ENCODE measurements around the gene HEXA.

Gene HEXA

DNA sequence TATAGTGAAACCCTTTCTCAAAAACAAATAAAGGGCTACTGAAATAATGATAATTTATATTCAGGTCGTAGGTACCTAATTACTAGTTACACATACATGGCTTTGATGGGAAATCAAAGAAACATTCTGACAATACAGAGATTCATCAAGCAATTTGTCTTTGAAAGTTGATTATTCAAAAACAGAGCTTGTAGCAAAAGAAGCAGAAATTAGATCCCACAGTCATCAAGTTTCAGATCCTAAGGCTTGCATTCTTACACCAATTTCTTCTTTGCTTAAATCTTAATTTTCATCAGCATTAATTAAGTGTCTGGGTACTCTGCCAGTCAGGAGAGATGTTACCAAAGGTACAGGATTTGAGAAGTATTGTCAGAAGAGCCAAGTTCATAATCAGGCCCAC is 1.5 kb upstream of the HEXA start:
- Histone ChIP-seq H3K4me1 (ENCODE audit: control insufficient read depth, insufficient read depth, low read length) (no peaks in the 10 kb centered on the region), H3K9me3 (ENCODE audit: control insufficient read depth, insufficient read depth, low read length) (no peaks in the 10 kb centered on the region), H3K27ac (ENCODE audit: low read length) (no peak overlapping the region), H3K27me3 (ENCODE audit: control insufficient read depth, insufficient read depth, low read length) (no peaks in the 10 kb centered on the region), H3K36me3 (ENCODE audit: control insufficient read depth, insufficient read depth, low read length) (no peaks in the 10 kb centered on the region), H3K4me3 (ENCODE audit: low read length) (no peak overlapping the region)
- no peak for DNase-seq (ENCODE audit: low read depth, low spot score)
- no CpG with 5 or more reads among the region's 1 CpG for WGBS (ENCODE audit: insufficient coverage, insufficient read length)

GRCh38 chr15:72375501-72375845 is 341 bp downstream of the HEXA start:
- H3K27ac ChIP-seq (ENCODE audit: low read length), result no peak overlapping the region
- no peaks in the 10 kb centered on the region for H3K4me1 ChIP-seq (ENCODE audit: control insufficient read depth, insufficient read depth, low read length)

GRCh38 chr15:72372361-72372760 is 3.5 kb downstream of the HEXA start:
- Histone ChIP-seq H3K4me1 (ENCODE audit: control insufficient read depth, insufficient read depth, low read length) (no peaks in the 10 kb centered on the region), H3K4me3 (ENCODE audit: low read length) (no peak overlapping the region), H3K36me3 (ENCODE audit: control insufficient read depth, insufficient read depth, low read length) (no peaks in the 10 kb centered on the region), H3K27ac (ENCODE audit: low read length) (no peak overlapping the region), H3K27me3 (ENCODE audit: control insufficient read depth, insufficient read depth, low read length) (no peaks in the 10 kb centered on the region), H3K9me3 (ENCODE audit: control insufficient read depth, insufficient read depth, low read length) (no peaks in the 10 kb centered on the region)
- no peak for DNase-seq (ENCODE audit: low read depth, low spot score)

More at GRCh38 chr15:72375501-72375845, 341 bp downstream of the HEXA start:
- no peaks in the 10 kb centered on the region for H3K27me3 ChIP-seq (ENCODE audit: control insufficient read depth, insufficient read depth, low read length)
- no peaks in the 10 kb centered on the region for H3K9me3 ChIP-seq (ENCODE audit: control insufficient read depth, insufficient read depth, low read length)
- no CpG with 5 or more reads among the region's 17 CpGs for WGBS (ENCODE audit: insufficient coverage, insufficient read length)
- H3K36me3 ChIP-seq (ENCODE audit: control insufficient read depth, insufficient read depth, low read length), result no peaks in the 10 kb centered on the region
- no peak for DNase-seq (ENCODE audit: low read depth, low spot score)
- H3K4me3 ChIP-seq (ENCODE audit: low read length), result peak overlapping the region; percentile 75

- Histone ChIP-seq H3K9me3 (ENCODE audit: control insufficient read depth, insufficient read depth, low read length) (no peaks in the 10 kb centered on the region), H3K27me3 (ENCODE audit: control insufficient read depth, insufficient read depth, low read length) (no peaks in the 10 kb centered on the region), H3K4me1 (ENCODE audit: control insufficient read depth, insufficient read depth, low read length) (no peaks in the 10 kb centered on the region), H3K27ac (ENCODE audit: low read length) (no peak overlapping the region), H3K4me3 (ENCODE audit: low read length) (no peak overlapping the region), H3K36me3 (ENCODE audit: control insufficient read depth, insufficient read depth, low read length) (no peaks in the 10 kb centered on the region)
- WGBS (ENCODE audit: insufficient coverage, insufficient read length), result no CpG with 5 or more reads among the region's 1 CpG
- no peak for DNase-seq (ENCODE audit: low read depth, low spot score)
Observed at GRCh38 chr15:72369964-72370363, 5.8 kb downstream of the HEXA start.

DNA sequence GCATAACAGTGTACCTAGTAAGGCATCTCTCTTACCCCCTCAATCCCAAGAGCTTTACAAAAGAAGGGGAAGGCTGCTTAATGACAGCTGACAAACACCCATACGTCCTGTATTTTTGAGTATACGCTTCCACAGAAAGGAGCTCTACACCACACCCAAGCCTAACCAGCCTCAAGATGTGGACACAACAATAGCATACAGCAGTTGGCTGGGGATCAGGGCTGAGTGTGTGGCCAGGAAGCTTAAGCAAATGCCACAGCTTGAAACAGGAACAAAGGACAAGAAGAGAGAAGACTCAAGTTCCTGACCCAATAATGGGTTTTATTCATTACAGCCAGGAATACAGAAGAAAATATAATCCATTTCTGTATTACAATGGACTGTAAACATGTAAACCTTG is 6.9 kb downstream of the HEXA start:
- no peak for DNase-seq (ENCODE audit: low read depth, low spot score)

GRCh38 chr15:72368325-72368724 is 7.5 kb downstream of the HEXA start:
- Histone ChIP-seq H3K27me3 (ENCODE audit: control insufficient read depth, insufficient read depth, low read length) (no peaks in the 10 kb centered on the region), H3K9me3 (ENCODE audit: control insufficient read depth, insufficient read depth, low read length) (no peaks in the 10 kb centered on the region), H3K27ac (ENCODE audit: low read length) (no peak overlapping the region), H3K36me3 (ENCODE audit: control insufficient read depth, insufficient read depth, low read length) (no peaks in the 10 kb centered on the region), H3K4me1 (ENCODE audit: control insufficient read depth, insufficient read depth, low read length) (no peaks in the 10 kb centered on the region), H3K4me3 (ENCODE audit: low read length) (no peak overlapping the region)
- no CpG with 5 or more reads among the region's 2 CpGs for WGBS (ENCODE audit: insufficient coverage, insufficient read length)
- DNase-seq (ENCODE audit: low read depth, low spot score), result no peak

More for the DNA sequence above, 6.9 kb downstream of the HEXA start:
- H3K27me3 ChIP-seq (ENCODE audit: control insufficient read depth, insufficient read depth, low read length), result no peaks in the 10 kb centered on the region
- no peak overlapping the region for H3K4me3 ChIP-seq (ENCODE audit: low read length)
- no peaks in the 10 kb centered on the region for H3K4me1 ChIP-seq (ENCODE audit: control insufficient read depth, insufficient read depth, low read length)
- H3K9me3 ChIP-seq (ENCODE audit: control insufficient read depth, insufficient read depth, low read length), result no peaks in the 10 kb centered on the region
- WGBS (ENCODE audit: insufficient coverage, insufficient read length), result no CpG with 5 or more reads among the region's 2 CpGs
- H3K27ac ChIP-seq (ENCODE audit: low read length), result no peak overlapping the region
- no peaks in the 10 kb centered on the region for H3K36me3 ChIP-seq (ENCODE audit: control insufficient read depth, insufficient read depth, low read length)

- no peak overlapping the region for H3K4me3 ChIP-seq (ENCODE audit: low read length)
- no peaks in the 10 kb centered on the region for H3K9me3 ChIP-seq (ENCODE audit: control insufficient read depth, insufficient read depth, low read length)
- H3K4me1 ChIP-seq (ENCODE audit: control insufficient read depth, insufficient read depth, low read length), result no peaks in the 10 kb centered on the region
- WGBS (ENCODE audit: insufficient coverage, insufficient read length), result no CpG with 5 or more reads among the region's 1 CpG
- H3K36me3 ChIP-seq (ENCODE audit: control insufficient read depth, insufficient read depth, low read length), result no peaks in the 10 kb centered on the region
- no peak for DNase-seq (ENCODE audit: low read depth, low spot score)
- no peaks in the 10 kb centered on the region for H3K27me3 ChIP-seq (ENCODE audit: control insufficient read depth, insufficient read depth, low read length)
- H3K27ac ChIP-seq (ENCODE audit: low read length), result no peak overlapping the region
Observed at GRCh38 chr15:72365844-72366243, 10.0 kb downstream of the HEXA start.

- no peaks in the 10 kb centered on the region for H3K36me3 ChIP-seq (ENCODE audit: control insufficient read depth, insufficient read depth, low read length)
- no CpG with 5 or more reads among the region's 1 CpG for WGBS (ENCODE audit: insufficient coverage, insufficient read length)
- no peaks in the 10 kb centered on the region for H3K4me1 ChIP-seq (ENCODE audit: control insufficient read depth, insufficient read depth, low read length)
- H3K27ac ChIP-seq (ENCODE audit: low read length), result no peak overlapping the region
- H3K27me3 ChIP-seq (ENCODE audit: control insufficient read depth, insufficient read depth, low read length), result no peaks in the 10 kb centered on the region
- no peak for DNase-seq (ENCODE audit: low read depth, low spot score)
- no peaks in the 10 kb centered on the region for H3K9me3 ChIP-seq (ENCODE audit: control insufficient read depth, insufficient read depth, low read length)
- no peak overlapping the region for H3K4me3 ChIP-seq (ENCODE audit: low read length)
Observed at GRCh38 chr15:72361176-72361575, 14.6 kb downstream of the HEXA start.

DNA sequence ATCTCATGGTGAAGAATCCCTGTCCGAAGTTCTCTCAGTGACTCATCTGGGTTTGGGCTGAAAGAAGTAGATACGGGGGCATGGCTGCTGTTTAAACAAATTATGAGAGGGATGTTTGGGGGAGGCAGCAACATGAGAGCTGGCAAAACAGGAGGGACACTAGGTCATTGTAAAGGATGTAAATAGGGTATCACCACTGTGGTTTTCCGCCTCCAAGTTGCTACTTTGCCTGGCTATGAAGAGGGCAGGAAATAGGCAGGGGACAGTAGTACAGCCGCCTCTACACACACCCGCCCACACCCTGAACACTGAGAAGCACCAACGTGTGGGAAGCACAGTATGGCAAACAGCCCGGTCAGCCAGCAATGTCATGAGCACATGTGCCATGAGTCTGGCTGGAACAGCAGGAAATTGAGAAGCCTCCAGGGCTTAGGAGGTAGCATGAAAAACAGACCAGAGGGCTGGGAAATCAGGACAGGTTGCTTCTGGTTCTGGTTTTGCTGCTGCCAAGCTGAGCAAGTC is 17.1 kb downstream of the HEXA start:
- peaks cover 4% of the 10 kb centered on the region; the same call in 1 of the 2 replicates for H3K36me3 ChIP-seq (ENCODE audit: control insufficient read depth, insufficient read depth, low read length)
- no peak overlapping the region for H3K27ac ChIP-seq (ENCODE audit: low read length)

DNA sequence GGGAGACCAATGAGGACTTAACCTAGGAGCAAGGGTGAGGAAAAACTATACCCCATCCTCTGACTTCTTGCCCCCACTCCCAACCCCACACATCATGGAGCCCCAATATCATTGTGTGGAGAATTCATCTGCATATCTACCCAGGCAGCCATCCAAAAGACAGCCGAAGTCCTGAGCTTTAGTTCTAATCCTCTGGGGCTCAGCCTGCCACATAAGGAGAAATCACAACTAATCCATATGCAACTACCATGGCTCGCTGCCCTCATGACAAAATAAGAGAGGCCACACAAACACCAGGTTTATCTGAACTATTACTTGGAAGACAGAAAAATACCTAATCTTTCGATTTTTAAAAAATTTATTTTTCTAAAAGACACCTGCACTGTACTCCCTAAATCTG is 17.7 kb downstream of the HEXA start:
- H3K4me3 ChIP-seq (ENCODE audit: low read length), result no peak overlapping the region
- H3K27me3 ChIP-seq (ENCODE audit: control insufficient read depth, insufficient read depth, low read length), result no peaks in the 10 kb centered on the region
- no peaks in the 10 kb centered on the region for H3K4me1 ChIP-seq (ENCODE audit: control insufficient read depth, insufficient read depth, low read length)
- no peaks in the 10 kb centered on the region for H3K9me3 ChIP-seq (ENCODE audit: control insufficient read depth, insufficient read depth, low read length)
- H3K36me3 ChIP-seq (ENCODE audit: control insufficient read depth, insufficient read depth, low read length), result peaks cover 4% of the 10 kb centered on the region; the same call in 1 of the 2 replicates
- no peak overlapping the region for H3K27ac ChIP-seq (ENCODE audit: low read length)
- WGBS (ENCODE audit: insufficient coverage, insufficient read length), result no CpG with 5 or more reads among the region's 3 CpGs
- DNase-seq (ENCODE audit: low read depth, low spot score), result no peak

More for the DNA sequence above, 17.1 kb downstream of the HEXA start:
- no peak overlapping the region for H3K4me3 ChIP-seq (ENCODE audit: low read length)
- no peaks in the 10 kb centered on the region for H3K27me3 ChIP-seq (ENCODE audit: control insufficient read depth, insufficient read depth, low read length)
- no peaks in the 10 kb centered on the region for H3K9me3 ChIP-seq (ENCODE audit: control insufficient read depth, insufficient read depth, low read length)
- no peaks in the 10 kb centered on the region for H3K4me1 ChIP-seq (ENCODE audit: control insufficient read depth, insufficient read depth, low read length)
- DNase-seq (ENCODE audit: low read depth, low spot score), result no peak
- no CpG with 5 or more reads among the region's 7 CpGs for WGBS (ENCODE audit: insufficient coverage, insufficient read length)

DNA sequence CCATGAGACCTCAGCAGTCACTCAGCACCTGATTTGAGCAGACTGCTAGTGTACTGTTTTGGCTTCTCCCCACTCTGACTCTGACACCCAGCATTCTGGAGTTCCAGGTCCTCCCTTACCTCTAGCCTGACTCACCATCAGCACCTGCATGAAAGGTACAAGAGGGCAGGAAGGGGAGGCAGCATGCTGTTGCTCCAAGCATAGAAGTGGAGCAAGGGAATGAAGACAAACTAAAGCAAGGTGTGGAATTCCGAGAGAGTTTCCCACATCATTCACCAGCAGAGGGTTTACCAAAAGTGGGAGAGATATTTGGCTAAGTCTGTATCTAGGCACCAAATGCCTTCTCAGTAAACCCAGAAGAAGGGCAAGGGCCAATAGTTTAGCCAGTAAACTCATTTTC is 21.3 kb downstream of the HEXA start:
- Histone ChIP-seq H3K27ac (ENCODE audit: low read length) (no peak overlapping the region), H3K9me3 (ENCODE audit: control insufficient read depth, insufficient read depth, low read length) (no peaks in the 10 kb centered on the region), H3K36me3 (ENCODE audit: control insufficient read depth, insufficient read depth, low read length) (peaks cover 6% of the 10 kb centered on the region; the same call in 1 of the 2 replicates), H3K4me1 (ENCODE audit: control insufficient read depth, insufficient read depth, low read length) (no peaks in the 10 kb centered on the region), H3K27me3 (ENCODE audit: control insufficient read depth, insufficient read depth, low read length) (no peaks in the 10 kb centered on the region), H3K4me3 (ENCODE audit: low read length) (no peak overlapping the region)
- DNase-seq (ENCODE audit: low read depth, low spot score), result no peak
- no CpG with 5 or more reads among the region's 1 CpG for WGBS (ENCODE audit: insufficient coverage, insufficient read length)
